ENCODE results near the gene USP10. TPM values are rescaled to one million over a fixed set of nuclear protein-coding genes. Genes with fewer than 3 reads are reported as not detected.

The USP10 gene
- total RNA-seq, 1 donor from 2014 or later, result 72.2 TPM

GRCh38 chr16:84756830-84757229 lies 57.0 kb downstream of the USP10 start:
- ATAC-seq, result no peak
- intact Hi-C loops (cut with DNase I), result no loop called here
- no peak for DNase-seq (ENCODE audit: low spot score)

GRCh38 chr16:84758627-84759026 lies 58.8 kb downstream of the USP10 start:
- intact Hi-C loops (cut with DNase I), result no loop called here
- ATAC-seq (no peak), DNase-seq (ENCODE audit: low spot score) (no peak)

- no peak for ATAC-seq
- intact Hi-C loops (cut with DNase I), result no loop called here
- no peak for DNase-seq (ENCODE audit: low spot score)
These were observed 59.3 kb downstream of the USP10 start for GRCh38 chr16:84759061-84759460.

DNA sequence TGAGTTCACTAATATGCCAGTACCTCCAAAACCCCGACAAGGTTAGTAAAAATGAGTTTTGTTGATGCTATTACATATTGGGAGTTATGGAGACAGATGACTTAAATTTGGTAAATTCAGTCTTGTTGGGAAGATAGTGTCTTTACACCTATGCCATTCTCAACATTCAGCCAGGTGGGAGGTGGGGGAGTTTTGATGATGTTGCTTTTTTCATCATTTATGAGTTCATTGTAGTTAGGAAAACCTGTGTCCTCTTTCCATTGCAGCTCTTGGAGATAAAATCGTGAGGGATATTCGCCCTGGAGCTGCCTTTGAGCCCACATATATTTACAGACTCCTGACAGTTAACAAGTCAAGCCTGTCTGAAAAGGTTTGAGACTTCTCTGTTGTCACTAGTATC lies 60.1 kb downstream of the USP10 start:
- ATAC-seq, result no peak
- intact Hi-C loops (cut with DNase I), result no loop called here

DNA sequence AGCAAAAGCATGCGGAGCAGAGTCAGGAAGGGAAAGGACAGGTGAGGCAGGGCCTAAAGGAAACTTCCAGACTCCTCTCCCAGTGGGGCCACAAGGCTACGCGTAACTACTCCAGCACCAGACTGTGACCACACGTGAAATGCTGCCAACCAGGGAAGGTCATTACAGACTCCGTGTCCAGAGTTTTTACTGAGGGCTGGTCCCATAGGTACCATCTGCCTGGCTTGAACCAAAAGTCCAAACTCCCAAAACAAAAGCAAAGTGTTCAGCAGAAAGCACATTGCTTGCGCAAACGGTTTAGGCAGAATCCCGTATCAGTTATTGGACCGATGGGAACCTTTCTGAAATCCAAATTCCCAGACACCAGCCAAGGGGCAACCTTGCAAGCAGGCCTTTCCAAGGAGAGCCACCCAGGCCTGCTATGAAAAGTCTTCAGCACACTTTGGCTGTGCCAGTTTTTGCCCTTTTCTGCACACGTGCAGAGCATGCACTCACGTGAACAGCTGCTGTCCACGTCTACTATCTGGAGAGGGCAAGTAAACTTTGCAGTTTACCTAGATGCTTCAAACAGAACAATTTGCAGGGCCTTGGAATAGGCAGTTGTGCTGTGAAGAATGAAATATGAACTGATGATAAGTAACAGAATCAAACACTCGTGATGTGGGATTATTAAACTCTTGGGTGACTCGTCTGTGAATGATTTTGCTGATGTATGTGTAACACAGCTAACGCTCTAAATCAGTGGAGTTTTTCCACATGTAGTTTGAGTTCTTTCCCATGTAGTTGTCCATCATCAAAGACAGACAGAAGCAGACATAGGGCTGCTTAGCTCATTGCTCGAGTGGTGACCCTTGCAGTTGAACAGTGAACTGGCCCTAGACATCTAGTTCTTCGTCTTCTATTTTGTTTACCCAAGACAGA lies 61.9 kb downstream of the USP10 start:
- DNase-seq (ENCODE audit: low spot score) (no peak), ATAC-seq (no peak)
- intact Hi-C loops (cut with DNase I), result no loop called here

More for the DNA sequence above, 60.1 kb downstream of the USP10 start:
- DNase-seq (ENCODE audit: low spot score), result no peak

DNA sequence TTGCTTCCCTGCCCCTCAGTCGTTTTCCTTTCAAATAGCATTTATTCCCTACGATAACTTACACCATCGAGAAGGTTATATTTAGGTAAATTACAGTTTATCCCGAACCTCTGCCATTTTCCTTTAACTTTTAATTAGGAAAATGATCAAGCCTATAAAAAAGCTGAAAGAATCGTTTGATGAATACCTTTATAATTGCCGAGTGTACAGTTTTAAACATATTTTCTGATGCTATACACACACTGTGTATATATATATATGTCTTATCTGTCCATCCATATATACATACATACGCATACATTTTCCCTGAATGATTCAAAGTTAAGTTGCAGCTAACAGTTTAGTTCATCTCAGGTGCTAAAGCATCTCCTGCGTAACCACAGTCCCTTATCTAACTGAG lies 63.4 kb downstream of the USP10 start:
- DNase-seq (ENCODE audit: low spot score) (no peak), ATAC-seq (no peak)
- intact Hi-C loops (cut with DNase I), result no loop called here

GRCh38 chr16:84763629-84764028 lies 63.8 kb downstream of the USP10 start:
- DNase-seq (ENCODE audit: low spot score), result no peak
- ATAC-seq, result no peak
- intact Hi-C loops (cut with DNase I), result no loop called here

- DNase-seq (ENCODE audit: low spot score) (no peak), ATAC-seq (no peak)
- intact Hi-C loops (cut with DNase I), result no loop called here
These were observed 65.2 kb downstream of the USP10 start for GRCh38 chr16:84764970-84765369.

- intact Hi-C loops (cut with DNase I), result no loop called here
- DNase-seq (ENCODE audit: low spot score), result no peak
These were observed 66.1 kb downstream of the USP10 start for GRCh38 chr16:84765616-84766580.

DNA sequence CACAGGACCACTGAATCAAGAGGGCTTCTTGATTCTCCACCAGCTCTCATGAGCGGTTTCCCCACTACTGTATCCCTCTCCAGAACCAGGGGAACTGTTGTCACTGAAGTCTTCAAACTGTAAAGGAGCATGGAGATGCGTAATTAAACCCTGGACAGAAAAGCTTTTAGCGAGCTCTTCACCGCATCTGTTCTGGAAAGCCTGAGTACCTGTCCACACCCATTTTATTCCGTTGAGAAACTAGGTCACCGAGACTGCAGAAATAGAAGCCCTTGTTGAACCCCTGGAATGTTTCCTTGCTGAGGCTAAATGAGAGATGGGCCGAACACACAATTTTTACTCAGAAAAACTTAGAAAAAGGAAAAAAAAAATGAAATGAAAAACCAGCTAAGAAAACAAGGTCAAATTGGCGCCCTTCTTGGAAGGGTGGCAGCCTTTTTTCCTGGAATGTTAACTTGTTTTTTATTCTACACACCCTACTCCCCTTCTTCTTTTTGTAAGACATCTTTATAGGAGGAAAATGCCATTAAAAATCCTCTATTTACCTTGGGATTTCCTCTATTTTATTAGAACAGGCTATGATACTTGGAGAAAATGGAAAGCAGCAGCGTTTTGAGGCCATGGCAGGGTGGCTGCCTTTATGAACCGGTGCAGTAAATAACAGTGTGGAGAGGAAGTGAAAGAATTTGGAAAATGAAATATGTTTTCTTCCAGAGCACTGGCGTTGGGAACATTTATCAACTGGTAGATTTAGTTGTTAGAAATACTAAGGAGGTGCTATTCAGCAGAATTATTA lies 67.4 kb downstream of the USP10 start:
- peak; percentile 79 for ATAC-seq
- no peak for DNase-seq (ENCODE audit: low spot score)
- intact Hi-C loops (cut with DNase I), result no loop called here

More at GRCh38 chr16:84765616-84766580, 66.1 kb downstream of the USP10 start:
- peak; percentile 7 for ATAC-seq

GRCh38 chr16:84768061-84768807 lies 68.4 kb downstream of the USP10 start:
- intact Hi-C loops (cut with DNase I), result no loop called here
- no peak for DNase-seq (ENCODE audit: low spot score)
- ATAC-seq, result peak; percentile 25

- ATAC-seq, result no peak
- intact Hi-C loops (cut with DNase I), result no loop called here
These were observed 69.0 kb downstream of the USP10 start for GRCh38 chr16:84768808-84769197.

DNA sequence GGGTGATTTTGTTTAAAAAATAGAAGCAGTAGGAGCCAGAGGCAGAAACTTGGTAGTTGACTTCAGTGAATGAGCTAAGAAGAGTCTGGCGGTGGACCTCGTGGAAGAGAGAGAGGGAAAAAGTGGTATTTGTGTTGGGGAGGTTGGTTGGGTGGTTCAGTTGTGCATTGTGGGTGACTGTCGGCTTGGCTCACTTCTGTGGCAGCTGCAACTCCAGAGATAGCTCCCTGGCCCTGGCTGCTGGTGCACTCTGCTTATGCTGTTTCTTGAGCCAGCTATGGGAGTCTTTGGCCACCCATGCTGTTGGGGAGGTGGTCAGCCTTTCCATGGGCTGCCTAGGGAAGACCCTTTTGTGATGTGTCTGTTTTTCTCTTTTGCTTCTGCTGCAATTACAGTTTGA lies 69.6 kb downstream of the USP10 start:
- no peak for DNase-seq (ENCODE audit: low spot score)

More at GRCh38 chr16:84768808-84769197, 69.0 kb downstream of the USP10 start:
- DNase-seq (ENCODE audit: low spot score), result no peak

GRCh38 chr16:84773312-84773711 lies 73.5 kb downstream of the USP10 start:
- no peak for DNase-seq (ENCODE audit: low spot score)
- no peak for ATAC-seq
- intact Hi-C loops (cut with DNase I), result no loop called here

More for the DNA sequence above, 69.6 kb downstream of the USP10 start:
- intact Hi-C loops (cut with DNase I), result no loop called here
- no peak for ATAC-seq

- DNase-seq (ENCODE audit: low spot score) (no peak), ATAC-seq (peak; percentile 89)
- intact Hi-C loops (cut with DNase I), result no loop called here
These were observed 75.0 kb downstream of the USP10 start for GRCh38 chr16:84774810-84775209.

GRCh38 chr16:84775262-84775810 lies 75.5 kb downstream of the USP10 start:
- no peak for ATAC-seq
- DNase-seq (ENCODE audit: low spot score), result no peak
- intact Hi-C loops (cut with DNase I), result no loop called here

- intact Hi-C loops (cut with DNase I), result no loop called here
- ATAC-seq (no peak), DNase-seq (ENCODE audit: low spot score) (no peak)
These were observed 77.6 kb downstream of the USP10 start for GRCh38 chr16:84777435-84777834.

DNA sequence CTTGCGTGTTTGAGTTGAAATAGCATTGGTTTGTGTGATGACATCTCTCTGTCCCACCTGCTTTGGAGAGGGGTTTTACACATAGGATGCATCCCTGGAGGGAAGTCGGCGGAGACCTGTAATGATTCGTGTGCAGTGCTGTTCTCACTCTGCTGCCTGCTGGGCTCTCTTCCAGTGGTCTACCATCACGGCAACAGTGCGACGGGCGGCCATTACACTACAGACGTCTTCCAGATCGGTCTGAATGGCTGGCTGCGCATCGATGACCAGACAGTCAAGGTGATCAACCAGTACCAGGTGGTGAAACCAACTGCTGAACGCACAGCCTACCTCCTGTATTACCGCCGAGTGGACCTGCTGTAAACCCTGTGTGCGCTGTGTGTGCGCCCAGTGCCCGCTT lies 78.9 kb downstream of the USP10 start:
- intact Hi-C loops (cut with DNase I), result no loop called here
- DNase-seq (ENCODE audit: low spot score) (peak; percentile 52), ATAC-seq (no peak)
